NCI-H1105 (cell line): ENCODE measurements around the gene PPM1N.
A peak's percentile ranks its signal among the peaks of the same experiment; 100 is the strongest.

ENCODE experiments used
- DNase-seq: peaks from one replicate; lab custom pipeline; 2025; lab: John Stamatoyannopoulos, UW

PPM1N gene

GRCh38 chr19:45492137-45492626, 6.1 kb upstream of the PPM1N start:
- no peak for DNase-seq

- no peak for DNase-seq
These were observed 5.4 kb upstream of the PPM1N start for GRCh38 chr19:45492627-45493470.

GRCh38 chr19:45494261-45494916, 3.9 kb upstream of the PPM1N start:
- DNase-seq, result no peak

- no peak for DNase-seq
These were observed 3.1 kb upstream of the PPM1N start for GRCh38 chr19:45495178-45495577.

- DNase-seq, result peak; percentile 33
These were observed 1.8 kb upstream of the PPM1N start for GRCh38 chr19:45496349-45496953.

GRCh38 chr19:45497791-45498190, 452 bp upstream of the PPM1N start:
- DNase-seq, result no peak

GRCh38 chr19:45499196-45500180, 1.2 kb downstream of the PPM1N start:
- no peak for DNase-seq

- no peak for DNase-seq
These were observed 2.9 kb downstream of the PPM1N start for GRCh38 chr19:45500918-45501729.

GRCh38 chr19:45501730-45502014, 3.4 kb downstream of the PPM1N start:
- no peak for DNase-seq

GRCh38 chr19:45502111-45502510, 3.9 kb downstream of the PPM1N start:
- DNase-seq, result no peak

GRCh38 chr19:45503909-45504308, 5.7 kb downstream of the PPM1N start:
- DNase-seq, result no peak

GRCh38 chr19:45505151-45505995, 7.1 kb downstream of the PPM1N start:
- DNase-seq, result no peak

GRCh38 chr19:45505996-45506245, 7.7 kb downstream of the PPM1N start:
- DNase-seq, result no peak

- DNase-seq, result peak; percentile 83
These were observed 8.2 kb downstream of the PPM1N start for GRCh38 chr19:45506246-45506988.

GRCh38 chr19:45506989-45507871, 9.0 kb downstream of the PPM1N start, which contains the start of gene VASP:
Gene VASP (plus strand): TSS chr19:45507479. CDS start chr19:45507772, 293 bp downstream.
- peak; percentile 70 for DNase-seq

GRCh38 chr19:45507872-45508416, 9.7 kb downstream of the PPM1N start:
- DNase-seq, result no peak

GRCh38 chr19:45508417-45508860, 10.2 kb downstream of the PPM1N start:
- peak; percentile 77 for DNase-seq
